H1 (cell line): ENCODE data around the gene LDLRAD4. TPM values are rescaled to one million over a fixed set of nuclear protein-coding genes. Genes with fewer than 3 reads are reported as not detected.

Experiments used
- MAFK ChIP-seq: IDR thresholded peaks from 2 replicates; pipeline ENCODE4 v1.6.1; 2012; ENCODE audit warnings: low read depth, mild to moderate bottlenecking, improper control_type of control experiment, low read length
- POLR2AphosphoS5 ChIP-seq: IDR thresholded peaks from 2 replicates; pipeline ENCODE4 v1.6.1; 2011; ENCODE audit warnings: low read depth, low read length
- RNF2 ChIP-seq: fragments of 200-900, 300-1000 bp; sonication (generic); IDR thresholded peaks from 2 replicates; pipeline ENCODE4 v1.7.1; 2016; ENCODE audit warnings: borderline replicate concordance, low read depth, mild to moderate bottlenecking, antibody characterized with exemption, low read length; ENCODE audit not compliant: poor library complexity, severe bottlenecking; ENCODE audit errors: missing control alignments
- polyA plus RNA-seq, 7 experiments: library from polyadenylated mRNA; depleted of rRNA in 3 of 7; stranded (reverse) in 5 of 7; unstranded in 2 of 7; fragments of >200 nt in 5 of 7; fragments of 200-250 nt in 2 of 7; gene quantifications; 1 replicate in 5 of 7; 2 replicates in 1 of 7; 4 replicates in 1 of 7; pipeline versions ENCODE4 v1.2.1 to v1.2.3, GENCODE V29; 2011 to 2013; ENCODE audit warnings: missing spikeins in 2 of 7, mixed read lengths in 2 of 7
- total RNA-seq: library from RNA; stranded (reverse); fragmentation: NEBNext Ultra II Directional; extraction: Animal tissue kit (Norgen Biotek cat#: 25700); gene quantifications from 2 replicates; pipeline ENCODE4 v1.2.1, GENCODE V29; 2021

The LDLRAD4 gene
- total and polyA plus RNA-seq, 2 of the 8 experiments (the other 6 are each of a cell fraction or from before 2014, with no cell fraction given), result 0.77 to 1.4 TPM

GRCh38 chr18:13615432-13615861, 396.9 kb downstream of the LDLRAD4 start (continued):
- no peak for TF ChIP-seq RNF2
- TF ChIP-seq MAFK, result no peak
- no peak for TF ChIP-seq POLR2AphosphoS5
- TF ChIP-seq, all 59 proteins: peak for 0
